NCI-H748 (cell line): ENCODE results near the gene PDZD4.
A peak's percentile ranks its signal among the peaks of the same experiment; 100 is the strongest.
"Not testable (repeated sequence)": the region's sequence is repeated elsewhere in the genome, so short reads cannot be mapped to it uniquely, and the experiment has no call there.

Source experiments
- DNase-seq: peaks from one replicate; lab custom pipeline; 2025; ENCODE audit not compliant: unreplicated experiment; lab: John Stamatoyannopoulos, UW

PDZD4 gene

DNA sequence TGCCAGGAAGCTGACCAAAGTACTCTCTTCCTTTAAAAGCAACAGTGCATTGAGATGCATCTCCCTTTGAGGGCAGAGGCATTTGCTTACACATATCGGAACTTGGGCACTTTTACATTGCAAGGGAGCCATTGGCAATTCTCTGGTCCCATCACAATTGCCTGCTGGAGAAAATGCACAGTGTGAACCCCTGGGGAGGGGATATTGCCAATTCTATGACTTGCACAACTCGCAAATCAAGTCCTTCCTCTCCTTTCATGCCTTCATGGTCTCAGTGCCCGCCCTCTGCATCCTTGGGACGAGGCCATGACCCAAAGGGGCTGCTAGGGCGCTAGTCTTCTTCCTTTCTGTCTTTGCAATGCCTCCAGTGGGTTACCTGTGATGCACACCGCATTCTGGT is 14.9 kb upstream of the PDZD4 start:
- DNase-seq, result no peak

DNA sequence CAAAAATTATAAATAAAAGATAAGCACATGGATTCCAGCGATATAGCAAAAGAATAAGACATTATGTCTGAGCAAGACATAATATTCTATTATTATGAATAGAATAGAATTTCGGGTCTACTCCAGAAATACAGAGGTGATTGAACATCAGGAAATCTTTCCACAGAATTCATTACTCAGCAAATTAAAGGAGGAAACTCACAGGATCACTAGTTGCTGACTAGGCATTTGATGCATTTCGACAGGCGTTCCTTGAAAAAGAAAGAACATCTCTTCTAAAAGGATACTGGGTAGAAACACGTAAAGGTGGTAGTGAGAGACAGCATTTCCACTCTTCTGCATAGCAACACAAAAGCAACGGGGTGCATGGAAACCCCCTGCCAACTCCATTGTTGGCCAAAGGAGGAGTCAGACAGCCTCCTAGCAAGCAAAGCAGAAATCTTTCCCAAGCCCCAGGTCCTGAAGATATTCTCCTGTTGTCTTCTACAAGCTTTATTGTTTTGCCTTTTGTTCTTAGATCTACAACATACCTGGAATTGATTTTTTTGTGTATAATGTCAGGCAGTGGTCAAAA is 14.3 kb upstream of the PDZD4 start:
- no peak for DNase-seq

DNA sequence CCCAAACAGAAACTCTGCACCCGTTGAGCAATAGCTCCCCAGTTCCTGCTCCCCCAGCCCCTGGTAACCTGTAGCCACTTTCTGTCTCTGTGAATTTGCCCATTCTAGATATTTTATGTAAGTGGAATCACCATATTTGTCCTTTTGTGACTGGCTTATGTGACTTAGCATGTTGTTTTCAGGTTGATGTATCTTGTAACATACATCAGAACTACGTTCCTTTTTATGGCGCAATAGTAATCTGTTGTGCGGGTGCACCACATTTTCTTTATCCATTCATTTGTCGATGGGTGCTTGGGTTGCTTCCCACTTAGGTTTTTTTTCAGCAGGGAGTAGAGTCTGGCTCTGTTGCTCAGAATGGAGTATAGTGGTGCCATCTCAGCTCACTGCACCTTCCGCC is 6.6 kb upstream of the PDZD4 start:
- no peak for DNase-seq

DNA sequence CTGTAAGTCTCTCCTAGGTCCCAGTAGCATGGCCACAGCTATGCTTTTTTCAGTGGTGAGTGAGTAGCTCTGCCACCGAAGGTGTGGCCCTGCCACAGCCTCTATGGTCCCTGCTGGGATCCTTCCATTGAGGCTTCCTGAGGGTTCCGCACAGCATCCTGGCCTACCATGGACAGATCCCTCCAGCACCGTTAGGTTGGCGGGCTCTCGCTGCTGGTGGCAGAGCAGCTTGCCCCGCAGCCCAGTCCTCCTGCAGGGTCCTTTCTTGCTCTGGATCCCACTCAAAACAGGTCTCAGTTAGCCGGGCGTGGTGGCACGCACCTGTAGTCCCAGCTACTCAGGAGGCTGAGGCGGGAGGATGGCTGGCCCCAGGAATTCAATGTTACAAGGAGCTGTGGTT is 2.4 kb upstream of the PDZD4 start:
- no peak for DNase-seq

DNA sequence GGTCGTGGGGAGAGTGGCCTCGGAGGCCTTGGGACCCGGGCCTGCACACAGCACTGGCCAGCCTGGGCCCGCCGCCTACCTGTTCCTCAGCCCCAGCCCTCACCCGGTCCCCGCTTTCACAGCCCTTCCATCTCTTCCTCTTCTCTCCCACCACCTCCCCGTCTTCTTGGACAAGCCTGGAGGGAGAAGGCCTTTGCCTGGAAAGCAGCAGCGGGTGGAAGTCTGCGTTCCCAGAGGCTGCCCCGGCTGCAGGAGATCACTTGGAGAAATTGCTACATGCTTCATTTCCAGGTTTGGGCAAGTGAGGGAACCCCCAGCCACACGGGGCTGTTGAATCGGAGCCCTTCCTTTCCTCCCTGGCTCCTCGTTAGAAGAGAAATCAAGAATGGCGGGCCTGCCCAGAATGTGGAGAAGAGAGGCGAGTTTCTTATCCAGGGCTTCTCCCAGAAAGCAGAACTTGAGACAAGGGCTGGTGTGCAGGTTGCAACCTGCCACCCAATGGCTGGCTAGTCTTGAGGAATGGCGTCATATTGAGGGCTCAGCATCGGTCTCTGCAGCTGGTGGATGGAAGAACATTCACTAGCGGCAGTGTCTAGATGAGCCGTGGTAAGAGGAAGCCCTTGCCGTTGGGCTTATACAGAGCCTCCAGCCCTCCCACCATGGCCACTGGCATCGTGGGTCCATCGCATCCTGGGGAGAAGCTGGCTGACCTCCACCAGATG is 1.2 kb upstream of the PDZD4 start:
- DNase-seq, result no peak

DNA sequence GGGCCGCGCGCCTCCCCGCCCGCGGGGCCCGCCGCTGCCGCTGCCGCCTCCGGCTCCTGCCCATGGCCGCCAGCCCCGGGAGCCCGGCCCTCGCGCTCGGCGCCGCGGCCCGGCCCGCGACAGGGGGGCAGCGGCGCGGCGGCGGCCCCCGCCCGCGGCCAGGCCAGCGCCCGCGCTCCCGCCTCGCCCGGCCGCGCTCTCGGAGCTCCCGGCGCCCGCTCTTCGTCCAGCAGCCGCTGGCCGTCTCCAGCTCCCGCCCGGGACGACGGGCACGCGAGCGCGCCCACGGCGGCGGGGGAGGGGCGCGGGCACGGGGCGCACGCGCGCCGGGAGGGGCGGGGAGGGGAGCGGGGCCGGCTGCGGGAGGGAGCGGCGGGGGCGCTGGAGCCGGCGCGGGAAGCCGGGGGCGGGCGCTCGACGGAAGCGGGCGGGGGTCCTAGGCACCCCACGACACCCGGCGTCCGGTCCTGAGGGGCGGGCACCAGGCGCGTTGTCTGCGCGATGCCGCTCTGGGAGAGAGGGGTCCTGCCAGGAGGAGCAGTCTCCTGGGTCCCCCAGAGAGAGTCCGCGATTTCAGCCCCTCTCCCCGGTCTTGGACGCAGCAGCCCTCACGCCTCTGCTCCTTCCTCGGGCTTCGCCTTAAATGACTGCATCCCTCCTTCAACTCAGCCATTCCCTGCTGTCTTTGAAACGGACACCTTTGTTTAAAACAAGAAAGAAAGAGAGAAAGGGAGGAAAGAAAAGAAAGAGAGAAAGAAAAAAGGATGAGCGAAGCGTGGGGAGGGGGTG is 490 bp upstream of the PDZD4 start:
- peak; percentile 53 for DNase-seq

DNA sequence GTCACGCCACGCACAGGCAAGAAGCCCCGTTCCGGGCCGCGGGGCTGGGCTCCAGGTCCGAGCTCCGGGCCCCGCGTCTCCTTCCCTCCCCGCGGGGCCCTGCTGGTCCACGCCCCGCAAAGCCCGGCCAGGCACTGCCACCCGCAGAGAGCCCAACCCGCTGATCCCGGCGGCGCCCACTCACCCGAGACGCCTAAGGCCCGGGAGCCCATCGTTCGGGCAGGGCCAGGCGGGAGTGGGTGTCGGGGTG is 870 bp downstream of the PDZD4 start:
- no peak for DNase-seq

DNA sequence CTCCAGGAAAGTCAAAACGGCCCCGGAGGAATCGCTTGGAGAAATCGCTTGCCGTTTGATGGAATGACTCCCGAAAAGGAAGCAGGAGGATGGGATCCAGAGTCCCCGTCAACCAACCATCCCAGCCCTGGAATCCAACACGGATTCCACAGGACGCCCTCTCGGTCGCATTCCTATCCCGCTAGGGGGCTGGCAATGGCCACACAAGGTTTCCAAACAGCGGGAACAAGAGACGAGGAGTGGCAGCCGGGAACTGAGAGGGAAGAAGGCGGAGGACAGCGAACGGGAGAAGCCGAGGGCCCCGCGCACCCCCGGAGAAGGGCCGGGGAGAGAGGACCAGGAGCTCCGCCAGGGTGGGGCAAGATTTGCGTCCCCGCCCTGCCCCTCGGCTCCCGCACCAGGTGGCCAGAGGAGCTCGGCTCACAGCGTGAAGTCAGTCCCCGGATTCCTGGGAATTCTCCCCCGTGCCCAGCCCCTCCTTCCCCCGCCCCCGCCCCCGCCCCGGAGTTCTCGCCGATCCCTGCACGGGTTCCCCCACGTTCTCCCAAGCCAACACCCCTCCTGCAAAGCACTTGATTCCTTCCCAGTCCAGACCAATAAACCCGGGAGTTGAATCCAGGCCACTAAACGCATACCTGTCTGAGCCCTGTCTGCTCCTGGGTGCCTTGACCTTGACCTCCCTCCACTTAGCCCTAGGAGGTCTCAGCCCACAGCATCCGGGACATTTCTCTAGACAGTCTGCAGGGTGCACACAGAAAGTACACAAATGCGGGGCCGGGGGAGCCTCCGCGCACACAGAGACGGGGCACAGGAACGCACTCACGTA is 1.4 kb downstream of the PDZD4 start:
- peak; percentile 15 for DNase-seq

DNA sequence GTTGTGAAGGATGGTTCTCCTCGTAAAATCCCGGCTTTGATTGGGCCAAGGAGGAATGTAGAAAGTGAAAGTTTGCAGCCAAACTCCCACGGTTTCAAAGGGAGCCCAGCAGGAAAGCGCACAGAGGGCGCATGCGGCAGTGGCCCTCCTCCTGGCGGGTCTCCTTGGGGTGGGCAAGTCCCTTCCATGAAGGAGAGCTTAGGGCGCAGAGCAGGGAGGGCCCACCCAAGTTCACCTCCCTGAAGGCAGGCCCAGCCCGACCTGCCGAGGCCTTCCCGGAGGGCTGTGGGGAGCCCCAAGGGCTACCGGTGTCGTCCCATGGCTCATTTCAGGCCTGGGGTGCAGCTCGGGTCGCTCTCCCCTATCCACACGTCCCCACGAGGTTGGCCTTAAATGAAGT is 2.0 kb downstream of the PDZD4 start:
- no peak for DNase-seq

DNA sequence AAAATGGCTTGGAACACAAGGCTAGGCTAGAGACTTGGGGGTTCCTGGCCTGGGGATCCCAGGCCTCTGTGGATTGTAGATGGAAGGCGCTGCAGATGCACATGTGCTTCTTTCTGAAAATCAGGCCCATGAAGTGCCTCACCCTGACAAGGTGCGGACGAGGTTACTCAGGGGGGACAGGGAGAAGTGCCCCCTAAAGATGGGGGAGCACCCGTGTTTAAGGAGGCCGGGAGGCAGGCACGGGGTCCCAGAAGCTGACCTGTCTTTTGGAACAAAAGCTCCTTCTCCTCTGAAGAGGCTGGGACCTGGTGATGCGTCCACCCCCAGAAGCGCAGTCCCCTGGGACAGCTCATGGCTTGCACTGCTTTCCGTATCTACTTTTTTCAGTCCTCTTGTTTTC is 2.4 kb downstream of the PDZD4 start:
- no peak for DNase-seq

DNA sequence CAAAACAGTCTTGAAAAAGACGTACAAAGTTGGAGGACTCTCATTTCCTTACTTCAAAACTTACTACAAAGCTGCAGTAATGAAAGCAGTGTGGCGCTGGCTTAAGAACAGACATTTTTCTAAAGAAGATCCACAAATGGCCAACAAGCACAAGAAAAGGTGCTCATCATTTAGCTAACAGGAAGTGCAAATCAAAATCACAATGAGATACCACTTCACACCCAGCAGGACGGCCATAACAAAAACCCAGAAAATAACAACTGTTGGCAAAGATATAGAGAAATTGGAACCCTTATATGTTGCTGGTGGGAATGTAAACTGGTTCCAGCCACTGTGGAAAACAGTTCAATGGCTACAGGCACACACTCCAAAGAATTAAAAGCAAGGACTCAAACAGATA is 3.3 kb downstream of the PDZD4 start:
- DNase-seq, result peak; percentile 38

DNA sequence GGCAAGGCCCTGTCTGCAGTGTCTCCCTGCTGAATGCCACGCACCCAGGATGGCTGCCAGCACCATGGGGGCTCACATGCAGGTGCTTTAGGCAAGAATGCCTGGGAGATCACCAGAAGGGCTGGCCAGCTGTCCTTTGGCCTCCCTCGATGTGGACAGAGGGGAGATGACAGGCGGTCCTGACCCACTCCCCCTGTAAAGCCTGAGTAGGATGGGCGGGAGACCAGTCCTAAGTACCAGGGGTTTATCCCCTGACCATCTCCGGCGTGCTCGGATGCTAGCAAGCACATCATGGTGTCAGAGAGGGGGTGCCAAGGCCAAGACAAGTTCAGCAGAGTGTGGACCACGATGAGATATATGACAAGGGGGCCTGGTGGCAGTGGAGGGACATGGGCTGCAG is 5.3 kb downstream of the PDZD4 start:
- DNase-seq, result no peak

DNA sequence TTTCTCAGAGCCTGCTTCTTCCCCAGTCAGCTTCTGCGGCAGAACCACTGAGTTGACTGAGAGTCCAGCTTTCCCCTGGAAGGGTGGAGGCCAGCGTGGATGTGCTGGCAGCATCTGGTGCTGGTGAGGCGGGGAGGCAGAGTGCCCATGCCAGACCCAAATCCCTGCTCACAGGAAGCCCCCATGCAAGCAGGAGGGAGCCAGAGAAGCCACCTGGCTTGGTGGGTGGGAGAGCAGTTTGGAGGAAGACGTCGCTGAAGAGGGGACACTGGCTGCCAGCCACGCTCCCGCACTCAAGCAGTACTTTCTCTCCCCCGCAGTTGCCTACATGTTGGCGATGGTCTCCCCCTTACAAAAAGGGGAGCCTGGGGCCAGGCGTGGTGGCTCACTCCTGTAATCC is 6.0 kb downstream of the PDZD4 start:
- DNase-seq, result no peak

DNA sequence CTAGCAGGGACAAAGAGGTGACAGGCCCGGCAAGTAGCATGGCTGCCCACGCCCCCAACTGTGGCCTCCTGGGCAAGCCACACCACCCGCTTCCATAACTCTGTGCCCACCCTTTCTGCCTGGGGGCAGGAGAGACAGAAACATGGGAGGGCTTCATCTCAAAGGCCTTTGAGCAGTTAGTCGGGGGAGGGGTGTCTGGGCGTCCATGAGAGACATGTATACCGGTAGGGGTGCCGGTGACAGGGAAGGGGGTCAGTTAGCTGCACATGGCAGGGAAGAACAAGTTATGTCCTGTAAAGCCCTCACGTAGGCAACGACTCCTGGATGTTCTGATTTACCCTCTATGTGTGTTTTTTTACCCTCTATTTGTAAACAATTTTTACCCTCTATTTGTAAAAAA is 9.3 kb downstream of the PDZD4 start:
- no peak for DNase-seq

DNA sequence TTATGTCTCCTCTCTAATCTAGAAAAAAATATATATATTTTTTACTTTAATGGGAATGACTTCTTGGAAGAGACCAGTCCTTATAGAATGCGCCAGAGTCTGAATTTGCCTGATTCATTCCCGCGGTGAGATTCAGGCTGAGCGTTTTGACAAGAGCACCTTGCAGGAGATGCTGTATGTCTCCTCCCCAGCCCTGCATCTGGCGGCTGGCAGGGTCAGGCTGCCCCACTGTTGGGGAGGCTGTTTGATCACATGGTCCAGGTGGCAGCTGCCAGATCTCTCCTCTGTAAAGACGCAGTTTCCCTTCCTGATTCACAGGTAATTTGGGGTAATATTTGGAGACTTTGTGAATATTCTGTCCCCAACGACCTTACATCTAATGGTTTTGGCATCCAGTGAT is 9.7 kb downstream of the PDZD4 start:
- DNase-seq, result peak; percentile 15

DNA sequence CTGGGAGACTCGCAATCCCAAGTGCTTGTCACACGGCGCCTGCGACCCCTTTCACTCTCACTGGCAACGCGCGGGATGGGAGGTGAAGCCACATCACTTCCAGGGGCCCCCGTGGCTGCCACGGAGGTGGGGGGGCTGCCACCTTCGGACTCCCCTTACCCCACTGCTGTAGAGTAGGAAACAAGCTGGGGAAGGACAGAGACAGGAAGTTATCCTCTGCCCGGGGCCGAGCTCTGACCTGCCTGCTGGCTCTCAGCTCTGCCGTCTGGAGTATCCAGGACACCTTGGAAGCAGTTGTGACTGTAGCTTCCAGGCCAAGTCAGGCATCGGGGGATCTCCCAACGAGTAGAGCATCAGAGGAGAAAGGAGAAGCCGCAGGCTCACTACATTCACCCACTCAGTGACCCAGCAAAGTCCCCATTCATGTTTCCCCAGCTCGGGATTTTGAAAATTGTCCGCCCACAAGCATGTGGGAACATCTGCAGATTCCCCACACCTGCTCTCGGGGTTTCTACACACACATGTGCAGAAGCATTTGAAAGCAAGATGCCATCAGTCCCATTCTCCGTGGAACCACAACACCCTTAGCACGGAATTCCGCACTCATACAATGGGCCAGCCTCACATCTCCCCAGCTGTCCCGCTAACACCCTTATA is 10.8 kb downstream of the PDZD4 start:
- peak; percentile 44 for DNase-seq

DNA sequence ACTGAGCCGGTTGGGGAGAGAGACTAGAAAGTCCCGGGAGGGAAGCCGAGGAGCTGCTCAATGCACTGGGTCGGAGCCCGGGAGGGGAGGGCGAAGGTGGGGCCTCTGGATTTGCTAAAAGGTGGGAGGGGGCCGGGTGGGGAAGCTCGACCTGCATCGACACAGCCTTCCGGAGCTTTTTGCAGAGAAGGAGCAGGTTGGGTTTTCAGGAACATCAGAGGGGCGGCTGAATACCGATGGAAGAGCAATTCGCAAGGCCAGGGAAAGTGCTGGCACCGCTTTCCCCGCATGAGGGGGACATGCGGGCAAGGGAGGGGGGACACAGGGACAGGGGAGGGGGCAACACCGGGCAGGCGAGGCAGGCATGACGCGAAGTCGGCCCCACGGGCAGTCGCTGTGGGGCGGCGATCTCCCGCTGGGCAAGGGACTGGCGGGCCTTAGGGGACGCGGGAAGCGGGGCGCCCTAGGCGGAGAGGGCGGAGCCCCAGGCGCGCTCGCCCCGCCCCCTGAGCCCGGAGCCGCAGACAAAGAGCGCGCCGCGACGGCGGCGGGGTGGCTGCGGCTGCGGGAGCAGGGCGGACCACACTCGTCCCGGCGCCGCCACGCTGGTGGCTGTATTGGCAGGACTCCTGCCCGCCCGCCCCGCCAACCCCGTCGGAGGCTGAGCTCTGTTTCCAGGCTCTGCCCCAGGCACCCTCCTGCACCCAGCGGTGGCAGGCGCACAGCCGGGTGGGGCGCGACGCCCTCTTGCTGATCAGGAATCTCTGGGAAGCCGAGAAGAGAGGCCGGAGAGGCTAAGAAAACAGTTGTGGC is 11.6 kb downstream of the PDZD4 start:
- DNase-seq, result peak; percentile 71

DNA sequence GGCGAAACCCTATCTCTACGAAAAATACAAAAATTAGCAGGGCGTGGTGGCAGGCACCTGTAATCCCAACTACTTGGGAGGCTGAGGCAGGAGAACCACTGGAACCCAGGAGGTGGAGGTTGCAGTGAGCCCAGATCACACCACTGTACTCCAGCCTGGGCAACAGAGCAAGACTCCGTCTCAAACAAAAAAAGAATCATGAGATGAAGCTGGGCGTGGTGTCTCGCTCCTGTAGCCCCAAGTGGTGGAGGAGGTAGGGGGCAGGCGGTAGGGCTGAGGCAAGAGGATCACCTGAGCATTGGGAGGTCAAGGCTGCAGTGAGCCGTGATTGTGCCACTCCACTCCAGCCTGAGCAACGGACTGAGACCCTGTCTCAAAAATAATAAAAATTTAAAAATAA is 12.3 kb downstream of the PDZD4 start:
- DNase-seq, result not testable (repeated sequence)

DNA sequence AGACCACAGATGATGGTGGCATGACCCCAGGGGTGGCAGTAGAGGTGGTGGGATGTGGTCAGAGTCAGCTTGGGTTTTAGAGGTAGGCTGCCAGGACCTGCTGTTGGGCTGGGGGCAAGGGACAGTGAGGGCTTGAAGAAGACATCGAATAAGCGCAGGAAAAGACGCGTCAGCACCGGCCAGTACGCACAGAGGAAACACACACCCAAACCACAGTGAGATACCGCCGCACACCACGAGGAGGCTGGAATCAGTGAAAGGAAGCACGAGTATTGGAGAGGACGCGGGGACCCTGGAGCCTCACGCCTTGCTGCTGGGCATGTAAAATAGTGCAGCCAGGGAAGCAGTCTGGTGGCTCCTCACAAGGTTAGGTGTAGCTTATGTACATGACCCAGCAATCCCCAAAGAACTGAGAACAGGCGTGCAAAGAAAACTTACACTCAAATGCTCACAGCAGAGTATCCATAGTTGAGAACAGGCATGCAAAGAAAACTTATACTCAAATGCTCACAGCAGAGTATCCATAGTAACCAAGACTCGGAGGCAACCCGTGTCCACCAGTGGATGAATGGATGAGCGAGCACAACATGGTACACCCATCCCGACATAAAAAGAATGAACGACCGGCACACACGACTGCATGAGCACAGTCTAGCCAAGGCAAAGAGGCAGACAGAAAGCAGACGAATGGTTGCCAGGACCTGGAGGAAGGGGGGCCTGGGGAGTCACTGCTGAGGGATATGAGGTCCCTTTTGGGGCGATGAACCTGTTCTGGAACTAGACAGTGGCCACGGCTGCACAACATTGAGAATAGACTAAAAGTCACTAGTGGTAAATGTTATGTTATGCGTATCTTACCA is 13.3 kb downstream of the PDZD4 start:
- DNase-seq, result no peak
